ENCODE results near the gene DLX3.
A peak's percentile ranks its signal among the peaks of the same experiment; 100 is the strongest.

The DLX3 gene

DNA sequence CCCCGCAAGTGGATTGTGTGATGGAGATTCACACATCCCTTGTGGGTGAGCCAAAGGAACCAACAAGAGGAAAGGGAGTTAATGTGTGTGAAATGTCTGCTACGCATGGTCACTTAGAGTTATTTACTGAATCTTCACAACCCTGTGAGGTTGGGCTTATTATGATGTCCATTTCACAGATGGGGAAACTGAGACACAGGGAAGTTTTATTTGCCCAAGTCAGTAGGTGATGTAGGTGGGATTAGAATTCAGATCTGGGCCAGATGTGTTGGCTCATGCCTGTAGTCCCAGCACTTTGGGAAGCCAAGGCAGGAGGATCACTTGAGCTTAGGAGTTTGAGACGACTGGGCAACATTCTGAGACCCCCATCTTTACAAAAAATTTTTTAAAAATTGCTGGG lies 37.7 kb downstream of the DLX3 start:
- DNase-seq (ENCODE audit: low read depth, low spot score) = no peak

DNA sequence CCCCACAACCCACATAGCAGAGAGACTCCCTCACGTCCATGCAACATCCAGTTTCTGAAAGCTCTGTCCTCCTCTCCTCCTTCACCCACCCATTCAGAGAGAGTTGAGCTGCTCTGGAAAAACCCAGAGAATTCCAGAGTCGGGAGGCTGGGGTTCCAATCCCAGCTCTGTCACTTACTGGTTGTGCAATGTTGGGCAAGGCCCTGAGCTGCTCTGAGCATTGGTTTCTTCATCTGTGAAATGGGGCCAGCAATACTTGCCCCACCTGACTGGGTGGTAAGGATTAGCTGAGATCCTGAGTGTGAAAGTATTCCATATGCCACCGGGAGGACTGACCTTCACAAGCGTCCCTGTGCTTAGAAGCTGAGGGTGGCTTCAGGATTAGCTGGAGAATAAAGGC lies 38.2 kb downstream of the DLX3 start:
- no peak for DNase-seq (ENCODE audit: low read depth, low spot score)

DNA sequence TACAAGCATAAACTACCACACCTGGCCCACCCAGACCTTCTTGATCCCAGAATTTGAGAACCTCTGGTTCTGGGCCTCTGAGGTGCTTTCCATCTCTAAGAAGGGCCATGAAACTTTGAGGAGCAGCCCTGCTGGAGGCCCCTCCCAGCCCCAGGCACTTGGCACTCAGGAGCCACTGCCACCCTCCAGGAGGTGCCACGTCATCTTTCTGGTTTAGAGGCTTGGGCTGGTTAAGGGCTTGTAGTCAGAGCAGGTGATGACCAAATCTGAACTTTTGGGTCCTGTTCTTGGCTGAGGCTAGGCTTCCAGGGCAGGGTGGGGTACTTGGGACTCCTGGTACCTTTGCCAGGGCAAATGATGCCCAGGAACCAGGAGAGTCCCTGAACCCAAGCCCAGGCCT lies 39.9 kb downstream of the DLX3 start:
- DNase-seq (ENCODE audit: low read depth, low spot score) = no peak

DNA sequence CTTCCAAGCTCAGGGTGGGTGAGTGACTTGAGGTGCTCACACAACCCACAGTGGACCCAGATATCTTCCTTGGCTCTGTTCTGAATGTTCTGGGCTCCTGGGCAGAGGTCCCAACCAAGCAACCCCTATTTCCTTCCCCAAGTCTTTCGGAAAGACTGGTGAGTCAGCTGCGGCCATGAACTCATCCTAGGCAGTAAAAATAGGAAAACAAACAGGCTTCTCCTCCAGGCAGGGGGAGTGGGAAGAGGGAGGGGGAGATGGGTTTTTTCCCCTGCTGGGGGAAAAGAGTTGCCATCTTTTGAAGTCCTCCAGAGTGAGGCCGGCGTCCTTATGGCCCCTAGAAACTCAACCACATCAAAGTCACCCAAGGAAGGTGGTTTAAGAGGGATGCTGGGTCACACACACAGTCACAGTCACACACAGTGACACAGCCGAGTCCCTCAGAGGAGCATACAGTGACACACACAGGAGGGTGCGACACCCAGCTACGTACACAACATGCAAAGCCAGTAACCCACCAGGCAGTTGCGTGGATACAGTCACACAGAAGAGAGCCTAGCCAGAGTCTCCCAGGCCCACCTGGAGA lies 42.0 kb downstream of the DLX3 start:
- DNase-seq (ENCODE audit: low read depth, low spot score) = no peak

DNA sequence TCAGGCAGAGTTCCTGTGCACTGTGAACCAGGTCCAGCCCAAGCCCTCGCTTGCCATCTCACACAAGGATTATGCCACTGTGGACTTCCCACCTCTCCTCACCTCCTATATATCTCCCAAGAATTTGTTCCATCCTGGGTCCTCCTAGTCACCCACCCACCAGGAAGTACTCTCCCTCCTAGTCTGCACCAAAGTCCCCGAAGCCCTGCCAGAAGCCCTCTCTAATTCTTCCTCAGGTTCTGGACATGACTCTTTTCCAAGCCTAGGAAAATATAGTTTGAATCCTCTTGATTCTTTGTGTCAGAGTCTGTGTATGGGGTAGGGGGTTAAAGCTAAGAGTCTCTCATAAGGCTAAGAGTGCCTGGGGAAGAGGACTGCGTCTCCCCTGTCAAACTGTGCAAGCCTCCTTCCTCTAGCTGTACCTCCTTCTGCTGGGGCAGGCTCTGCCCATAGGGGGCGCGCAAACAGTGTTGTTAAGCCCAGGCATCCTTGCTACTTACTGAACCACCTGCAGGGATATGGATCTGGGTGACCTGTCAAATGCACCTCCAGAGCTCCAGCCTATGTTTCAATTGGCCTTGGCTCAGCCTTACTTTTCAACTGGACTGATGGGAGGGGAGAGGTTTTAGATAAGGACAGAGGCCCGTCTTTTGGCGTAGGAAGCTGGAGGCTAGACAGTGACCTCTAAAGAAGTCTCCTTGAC lies 42.7 kb downstream of the DLX3 start:
- peak; percentile 92 for DNase-seq (ENCODE audit: low read depth, low spot score)

DNA sequence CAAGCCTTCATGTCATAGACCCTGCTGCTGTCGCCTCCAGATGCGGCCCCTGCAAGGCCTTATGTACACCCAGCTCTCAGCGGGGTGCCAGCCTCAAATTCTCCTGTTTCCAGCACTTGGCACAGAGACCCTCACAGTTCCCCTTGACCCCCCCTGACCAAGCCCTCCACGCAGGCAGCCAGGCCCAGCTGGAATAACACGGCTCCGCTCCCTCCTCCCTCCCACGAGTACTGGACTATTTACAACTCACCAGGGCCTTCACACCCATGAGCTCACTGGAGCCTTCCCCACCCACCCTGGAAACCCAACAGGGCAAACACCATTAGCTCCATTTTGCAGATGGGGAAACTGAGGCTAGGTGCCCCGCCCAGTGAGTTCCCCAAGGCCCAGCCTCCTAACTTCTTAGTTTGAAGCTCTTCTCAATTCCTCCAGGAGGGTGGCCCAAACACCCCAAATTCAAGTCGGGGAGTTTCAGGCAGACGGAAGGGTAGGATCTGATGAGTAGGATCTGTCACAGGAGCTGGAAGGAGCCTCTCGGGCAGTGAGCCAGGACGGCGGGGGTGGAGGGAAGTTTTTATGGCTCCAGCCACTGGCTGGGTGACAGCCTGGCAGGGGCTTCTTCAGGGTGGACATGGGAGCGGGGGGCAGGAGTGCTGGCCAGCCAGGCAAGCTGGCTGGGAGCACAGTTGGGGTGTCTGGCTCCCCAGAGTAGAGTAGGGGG lies 43.5 kb downstream of the DLX3 start:
- no peak for DNase-seq (ENCODE audit: low read depth, low spot score)

DNA sequence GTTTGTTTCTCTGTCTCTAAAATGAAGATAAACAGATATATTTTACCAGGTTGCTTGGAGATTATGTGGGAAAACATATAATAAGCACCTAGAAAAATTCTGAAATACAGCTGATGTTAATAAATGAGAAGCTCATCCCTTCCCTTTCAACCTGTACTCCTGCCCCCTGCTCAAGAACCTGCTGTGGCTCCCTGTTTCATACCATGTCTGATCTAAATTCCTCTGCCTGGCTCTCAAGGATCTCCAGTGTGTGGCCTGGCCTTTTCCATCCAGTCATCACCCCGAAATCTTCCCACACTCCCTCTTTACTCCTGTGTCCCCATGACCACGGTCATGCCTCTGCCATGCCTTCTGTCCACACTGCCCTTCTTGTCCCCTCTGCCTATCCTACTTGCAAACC lies 45.4 kb downstream of the DLX3 start:
- no peak for DNase-seq (ENCODE audit: low read depth, low spot score)

DNA sequence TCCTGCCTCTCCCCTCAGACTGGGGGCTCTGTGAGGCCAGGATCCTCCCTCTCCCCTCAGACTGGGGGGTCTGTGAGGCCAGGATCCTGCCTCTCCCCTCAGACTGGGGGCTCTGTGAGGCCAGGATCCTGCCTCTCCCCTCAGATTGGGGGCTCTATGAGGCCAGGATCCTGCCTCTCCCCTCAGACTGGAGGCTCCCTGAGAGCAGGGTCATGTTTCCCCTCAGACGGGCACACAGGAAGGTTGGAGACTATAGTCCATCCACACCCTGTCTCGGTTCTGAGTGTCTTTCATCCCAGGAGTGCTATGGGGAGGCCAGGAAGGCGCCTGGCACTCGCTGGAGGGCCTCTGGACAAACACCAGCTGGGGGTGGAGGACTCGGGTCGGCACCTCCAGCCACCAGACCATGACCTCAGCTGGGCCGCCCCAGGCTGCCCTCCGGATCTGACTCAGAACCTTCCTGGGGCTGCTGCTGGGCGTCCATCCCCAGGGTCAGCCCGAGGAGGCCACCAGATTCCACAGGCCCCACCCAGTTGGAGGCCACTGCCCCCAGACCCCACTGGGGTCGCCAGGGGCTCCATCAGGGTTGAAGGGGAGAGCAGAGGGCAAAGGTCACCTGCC lies 48.0 kb downstream of the DLX3 start:
- DNase-seq (ENCODE audit: low read depth, low spot score) = no peak

DNA sequence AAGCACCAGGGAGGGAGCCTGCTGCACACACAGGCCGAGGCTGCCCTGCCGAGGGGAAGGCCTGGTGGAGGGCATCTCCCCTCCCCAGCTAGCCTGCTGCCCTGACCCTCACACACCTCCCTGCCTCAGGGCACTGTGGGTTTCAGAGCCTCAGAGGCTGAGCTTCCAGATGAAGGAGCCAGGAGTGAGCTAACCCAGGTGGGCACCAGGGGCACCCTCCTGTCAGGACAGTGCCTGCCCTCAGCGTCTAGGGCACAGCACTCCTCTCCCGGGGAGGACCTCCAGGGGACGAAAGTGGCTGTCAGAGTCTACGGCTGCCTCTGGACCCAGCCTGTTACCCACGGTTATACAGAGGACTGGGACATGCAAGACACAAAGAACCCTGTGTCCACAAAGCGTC lies 48.8 kb downstream of the DLX3 start:
- DNase-seq (ENCODE audit: low read depth, low spot score) = no peak

DNA sequence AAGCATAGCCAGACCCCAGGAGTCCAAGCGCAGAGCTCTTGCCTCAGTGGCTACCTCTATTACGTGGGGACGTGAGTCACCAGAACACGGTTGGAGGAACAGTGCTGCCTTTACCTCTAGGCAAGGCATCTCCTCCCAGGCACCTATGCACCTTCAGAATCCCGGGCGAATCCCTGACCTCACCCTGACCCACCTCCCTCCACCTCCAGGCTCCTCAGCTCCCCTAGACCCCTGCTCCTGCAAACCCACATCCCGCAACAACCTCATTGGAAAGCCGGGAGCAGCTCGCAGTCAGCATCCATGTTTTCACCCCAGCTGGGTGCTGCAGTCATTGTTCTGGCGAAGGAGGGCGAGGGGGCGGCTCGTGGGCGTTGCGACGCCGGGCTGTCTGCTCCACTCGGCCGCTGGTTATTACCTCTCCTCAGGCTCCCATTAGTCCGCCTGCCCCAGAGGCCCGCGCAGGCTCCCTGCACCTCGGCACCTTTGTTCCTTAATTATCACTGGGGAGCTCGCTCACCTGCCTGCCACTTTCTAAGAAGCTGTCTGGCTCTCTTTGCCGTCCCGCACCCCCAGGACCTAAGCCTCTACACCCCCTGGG lies 50.7 kb downstream of the DLX3 start:
- peak; percentile 61 for DNase-seq (ENCODE audit: low read depth, low spot score)

DNA sequence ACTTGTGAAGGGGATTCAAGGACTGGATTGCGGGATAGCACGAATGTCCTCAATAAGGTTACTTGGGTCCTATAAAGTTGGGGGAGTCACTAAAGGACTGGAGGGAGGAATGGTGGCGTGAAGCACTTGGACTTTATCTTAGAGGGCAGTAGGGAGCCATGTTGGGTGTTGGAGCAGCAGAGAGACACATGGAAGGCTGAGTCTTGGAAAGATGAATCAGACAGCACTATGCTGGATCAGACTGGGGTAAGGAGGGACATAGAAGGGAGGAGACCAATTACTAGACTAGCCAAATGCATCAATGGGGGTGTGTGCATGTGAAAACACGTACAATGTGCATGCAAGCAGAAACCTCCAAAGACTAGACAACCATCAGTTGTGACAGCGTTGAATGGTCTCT lies 52.1 kb downstream of the DLX3 start:
- DNase-seq (ENCODE audit: low read depth, low spot score) = no peak

DNA sequence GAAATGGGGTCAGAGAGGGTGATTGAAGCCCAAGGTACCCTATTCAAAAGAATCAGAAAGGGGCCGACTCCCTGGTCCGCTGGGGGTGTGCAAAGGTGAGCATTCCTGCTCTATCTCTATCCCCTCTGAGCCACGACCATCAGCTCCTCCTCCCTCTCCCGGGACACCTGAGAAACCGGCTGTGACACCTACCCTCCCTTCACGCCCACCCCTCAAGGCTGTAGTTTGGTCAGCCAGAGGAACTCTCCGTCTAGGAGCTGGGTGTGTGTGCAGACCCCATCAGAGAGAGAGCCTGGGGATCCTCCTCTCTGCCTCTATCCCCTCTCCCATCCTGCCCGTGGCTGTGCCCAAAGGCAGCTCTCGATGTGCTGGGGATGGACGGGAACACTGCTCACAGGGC lies 53.6 kb downstream of the DLX3 start:
- DNase-seq (ENCODE audit: low read depth, low spot score) = no peak

Data from ELF-1 (cell line).